Pancreas (tissue), 10 donors: Measurements from ENCODE around the gene TMBIM6. TPM values are rescaled to one million over a fixed set of nuclear protein-coding genes. Genes with fewer than 3 reads are reported as not detected.
A peak's percentile ranks its signal among the peaks of the same experiment; 100 is the strongest.

Experiments
- ATAC-seq, 4 donors: fragments of 200-7000 bp; cut with Tn5 transposase; one replicate each; pipeline versions ENCODE4 v1.8.0 to v1.9.1; 2020; ENCODE audit warnings: mild to moderate bottlenecking in 4 of 4, moderate library complexity in 4 of 4
- DNase-seq, 6 donors: peaks; one replicate each; pipeline ENCODE4 v3.0.0-alpha.2; 2020
- FAIRE-seq: peaks from 2 replicates; lab custom pipeline; 2012; peaks lifted over from hg19 to GRCh38; lab: Jason Lieb, UNC
- H3K27ac ChIP-seq, 4 donors: fragments of 200-600 bp; sonication (generic); 1 replicate in 3 of 4; 2 replicates in 1 of 4; pipeline versions ENCODE4 v1.5.0 to v1.8.0; 2020
- H3K27me3 ChIP-seq, 4 donors: fragments of 200-600 bp; one replicate each; pipeline ENCODE4 v1.8.0; 2021
- H3K36me3 ChIP-seq, 3 donors: fragments of 200-600 bp; sonication (generic) in 1 of 3; one replicate each; pipeline versions ENCODE4 v1.5.0 to v1.8.0; 2020 to 2021
- H3K4me1 ChIP-seq, 3 donors: fragments of 200-600 bp; one replicate each; pipeline ENCODE4 v1.8.0; 2021
- H3K4me3 ChIP-seq, 4 donors: fragments of 200-600 bp; sonication (generic) in 2 of 4; one replicate each; pipeline versions ENCODE4 v1.5.0 to v1.8.0; 2020 to 2021
- H3K9me3 ChIP-seq, 4 donors: fragments of 200-600 bp; one replicate each; pipeline ENCODE4 v1.8.0; 2021
- WGBS, 2 donors: extraction: QIAGEN DNeasy Blood & Tissue Kit; methylation state at CpG; one replicate each; pipeline ENCODE4 v1.1.7; 2013; 5-methylcytosine and 5-hydroxymethylcytosine counted together
- intact Hi-C, 3 donors: fragments of 100-400 bp; cut with DNase I; formaldehyde crosslinking; loops; one replicate each; pipeline versions ENCODE4 v1.11.1 to v1.14.2; 2022
- polyA plus RNA-seq, 2 donors: library from polyadenylated mRNA; stranded (reverse); fragments of 200-250 nt; gene quantifications; one replicate each; pipeline ENCODE4 v1.2.3, GENCODE V29; 2013
- total RNA-seq, 6 donors: library from RNA; stranded (reverse); fragmentation: NEBNext Ultra II Directional in 4 of 6; extraction: Animal tissue kit (Norgen Biotek cat#: 25700) in 4 of 6; gene quantifications; one replicate each; pipeline versions ENCODE4 v1.2.1 to v1.2.4, GENCODE V29; 2021 to 2023
- TF ChIP-seq, protein P1 (sequence below), 4 donors: fragments of 200-600 bp; sonication (generic) in 3 of 4; IDR thresholded peaks; one replicate each; pipeline versions ENCODE4 v1.5.0 to v1.8.0; 2021; ENCODE audit warnings: antibody characterized with exemption in 4 of 4
- donor health status: healthy with polysubstance abuse.
- donor health status: DM: no; HTN: no; CAD: no; lungs with moderate emphysema.
- donor health status: DM: no; HTN: no; CAD: no.
- donor health status: control.
- donor health status: control.
- donor health status: Bipolar disorder and iron deficiency.
- donor health status: DM: yes; HTN: yes; CAD: no.
- donor health status: DM: no; HTN: no; CAD: no.
- donor health status: DM: no; HTN: no; CAD: no.
- donor health status: DM: yes; HTN: yes; CAD: no.

TMBIM6 gene
- total and polyA plus RNA-seq, 8 donors: 71.1 to 367 (median 256) TPM

DNA sequence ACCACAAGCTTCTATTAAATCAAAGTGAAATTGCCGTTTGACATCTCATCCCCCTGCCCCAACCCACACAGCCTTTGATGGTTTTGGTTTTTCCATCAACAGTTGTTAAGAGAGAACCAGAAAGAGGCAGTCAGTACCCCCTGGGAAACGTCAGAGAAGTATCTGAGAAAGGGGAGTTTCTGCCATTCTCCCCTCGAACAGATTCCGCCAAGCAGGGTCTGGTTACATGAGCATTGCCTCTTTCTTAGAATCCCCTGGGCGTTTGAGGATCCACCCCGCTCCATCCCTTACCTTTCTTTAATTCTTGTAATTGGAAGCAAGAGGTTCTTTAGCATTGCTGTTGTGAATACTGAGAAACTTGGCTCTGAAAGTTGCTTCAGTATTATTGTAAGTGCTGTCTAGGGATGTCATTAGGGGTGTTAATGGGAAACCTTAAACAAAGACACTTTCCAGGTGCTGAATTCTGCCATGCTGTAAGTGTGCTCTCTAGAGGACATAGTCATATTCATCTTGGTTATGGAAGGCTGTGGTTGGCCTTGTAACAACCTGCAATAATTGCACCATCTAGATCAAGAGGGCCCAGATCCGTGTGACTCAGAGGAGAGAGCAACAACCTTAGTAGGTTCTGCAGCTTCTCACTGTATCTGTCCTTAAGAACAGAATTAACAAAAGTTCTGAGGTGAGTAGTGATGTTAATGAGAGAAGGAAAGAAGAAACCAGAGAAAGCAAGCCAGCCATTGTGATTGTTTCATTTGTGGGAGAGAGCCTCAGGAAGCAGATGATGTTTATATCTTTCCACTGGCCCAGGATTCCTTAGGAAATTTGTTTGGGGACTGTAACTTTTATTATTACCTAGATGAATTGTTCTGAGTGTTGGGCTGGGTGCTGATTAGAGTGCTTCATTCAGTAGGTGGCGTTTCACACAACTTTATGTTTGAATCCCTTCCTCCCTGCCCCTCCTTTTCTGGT is 9.0 kb downstream of the TMBIM6 start:
- Histone ChIP-seq H3K27ac (no peak overlapping the region), H3K9me3 (no peaks in the 10 kb centered on the region), H3K4me1 (peaks cover 4 to 35% (median 33%) of the 10 kb centered on the region in 3 donors), H3K36me3 (peaks cover 0 to 22% (median 19%) of the 10 kb centered on the region in 3 donors), H3K27me3 (no peaks in the 10 kb centered on the region), H3K4me3 (no peak overlapping the region)
- DNase-seq (peak in 1 of 6 donors; percentile 24), FAIRE-seq (no peak), ATAC-seq (peak; percentile 22 to 50 (median 38))
- intact Hi-C loops: no loop called here
- TF ChIP-seq, protein P1, sequence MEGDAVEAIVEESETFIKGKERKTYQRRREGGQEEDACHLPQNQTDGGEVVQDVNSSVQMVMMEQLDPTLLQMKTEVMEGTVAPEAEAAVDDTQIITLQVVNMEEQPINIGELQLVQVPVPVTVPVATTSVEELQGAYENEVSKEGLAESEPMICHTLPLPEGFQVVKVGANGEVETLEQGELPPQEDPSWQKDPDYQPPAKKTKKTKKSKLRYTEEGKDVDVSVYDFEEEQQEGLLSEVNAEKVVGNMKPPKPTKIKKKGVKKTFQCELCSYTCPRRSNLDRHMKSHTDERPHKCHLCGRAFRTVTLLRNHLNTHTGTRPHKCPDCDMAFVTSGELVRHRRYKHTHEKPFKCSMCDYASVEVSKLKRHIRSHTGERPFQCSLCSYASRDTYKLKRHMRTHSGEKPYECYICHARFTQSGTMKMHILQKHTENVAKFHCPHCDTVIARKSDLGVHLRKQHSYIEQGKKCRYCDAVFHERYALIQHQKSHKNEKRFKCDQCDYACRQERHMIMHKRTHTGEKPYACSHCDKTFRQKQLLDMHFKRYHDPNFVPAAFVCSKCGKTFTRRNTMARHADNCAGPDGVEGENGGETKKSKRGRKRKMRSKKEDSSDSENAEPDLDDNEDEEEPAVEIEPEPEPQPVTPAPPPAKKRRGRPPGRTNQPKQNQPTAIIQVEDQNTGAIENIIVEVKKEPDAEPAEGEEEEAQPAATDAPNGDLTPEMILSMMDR (IDR thresholded peaks at IDR 0.05): no peak
- WGBS, 2 donors: 67 to 73% methylated on average over 8 of the region's 8 CpGs

DNA sequence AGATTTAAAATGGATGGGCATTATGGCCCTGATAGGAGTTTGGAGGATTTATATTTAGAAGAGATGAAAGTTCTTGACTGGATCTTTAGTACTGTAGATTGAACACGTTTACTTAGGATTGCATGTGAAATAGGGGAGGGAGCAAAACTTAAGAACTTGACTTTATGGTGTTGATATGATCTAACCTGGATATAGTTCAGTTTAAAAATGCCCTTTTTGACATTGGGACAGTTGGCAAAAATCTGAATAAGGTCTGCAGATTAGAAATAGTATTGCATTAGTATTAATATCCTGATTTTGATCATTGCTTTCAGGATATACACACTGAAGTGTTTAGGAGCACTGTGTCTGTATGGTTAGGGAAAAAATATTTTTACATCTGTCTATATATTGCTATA is 9.6 kb downstream of the TMBIM6 start:
- intact Hi-C loops: no loop called here
- ATAC-seq (no peak), FAIRE-seq (no peak), DNase-seq (no peak)
- Histone ChIP-seq H3K4me1 (peaks cover 0 to 35% (median 33%) of the 10 kb centered on the region in 3 donors), H3K4me3 (no peak overlapping the region), H3K27me3 (no peaks in the 10 kb centered on the region), H3K36me3 (peaks cover 0 to 29% (median 25%) of the 10 kb centered on the region in 3 donors), H3K27ac (no peak overlapping the region), H3K9me3 (no peaks in the 10 kb centered on the region)
- WGBS, 2 donors: 20 to 23% methylated on average over 1 of the region's 1 CpG
- TF ChIP-seq, protein P1 (IDR thresholded peaks at IDR 0.05): no peak

DNA sequence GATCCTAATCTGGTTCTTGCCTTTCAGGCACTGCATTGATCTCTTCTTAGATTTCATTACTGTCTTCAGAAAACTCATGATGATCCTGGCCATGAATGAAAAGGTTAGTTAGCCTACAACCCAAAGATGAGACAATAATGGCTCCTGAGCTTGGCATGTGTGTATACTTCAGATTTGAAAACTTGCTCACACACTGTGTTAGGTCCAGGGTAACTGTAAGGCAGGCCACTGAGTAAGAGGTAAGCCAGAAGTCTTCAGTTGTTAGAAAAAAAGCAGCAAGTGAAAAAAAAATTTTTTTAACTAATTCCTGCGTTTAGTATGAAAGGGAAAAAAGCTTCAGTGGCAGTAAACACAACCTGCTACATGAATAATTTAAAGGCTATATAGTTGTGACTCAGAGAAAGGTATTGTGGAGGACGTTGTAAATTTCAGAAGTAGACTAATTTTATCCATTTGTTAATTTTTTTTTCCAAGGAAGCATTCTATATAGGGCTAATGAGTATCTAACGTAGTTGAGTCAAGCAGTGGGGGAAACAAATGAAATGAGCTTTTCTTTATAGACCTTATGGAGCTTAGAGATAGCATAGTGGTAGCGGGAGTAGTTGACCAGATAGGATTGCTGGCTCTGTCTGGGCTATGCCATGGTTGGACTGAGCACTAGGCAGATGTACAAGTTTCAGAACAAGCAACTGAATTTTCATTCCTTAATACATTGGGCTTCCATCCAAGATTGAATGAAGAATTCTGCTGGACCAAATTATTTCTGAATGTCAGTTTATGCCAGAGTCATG is 20.5 kb downstream of the TMBIM6 start:
- WGBS, 2 donors: 84 to 90% methylated on average over 4 of the region's 4 CpGs
- Histone ChIP-seq H3K27ac (no peak overlapping the region), H3K9me3 (no peaks in the 10 kb centered on the region), H3K4me3 (no peak overlapping the region), H3K4me1 (no peaks in the 10 kb centered on the region), H3K27me3 (no peaks in the 10 kb centered on the region), H3K36me3 (peaks cover 5 to 72% (median 60%) of the 10 kb centered on the region in 3 donors)
- DNase-seq: no peak
- intact Hi-C loops: no loop called here
- TF ChIP-seq, protein P1 (IDR thresholded peaks at IDR 0.05): no peak
- ATAC-seq: no peak
- FAIRE-seq: no peak

DNA sequence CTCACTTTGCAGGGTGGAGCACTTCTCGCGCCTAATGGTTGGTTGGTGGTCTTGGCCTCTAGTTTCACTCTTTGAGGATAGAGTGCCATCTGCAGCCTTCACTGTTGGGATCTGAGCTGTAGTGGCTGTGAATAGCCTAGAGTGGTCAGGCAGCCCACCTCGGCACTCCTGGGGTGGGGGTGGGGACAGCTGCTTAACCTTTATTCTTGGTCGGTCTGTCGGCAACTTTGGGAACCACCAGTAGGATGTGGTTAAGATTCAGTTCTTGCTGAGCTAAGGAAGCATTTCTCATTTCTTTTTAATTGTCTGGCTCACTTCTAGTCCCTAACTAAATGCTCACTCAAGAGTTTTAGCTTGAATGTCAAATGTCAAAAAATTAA is 21.1 kb downstream of the TMBIM6 start:
- Histone ChIP-seq H3K4me3 (no peak overlapping the region), H3K9me3 (no peaks in the 10 kb centered on the region), H3K27ac (no peak overlapping the region), H3K27me3 (no peaks in the 10 kb centered on the region), H3K36me3 (peaks cover 5 to 66% (median 55%) of the 10 kb centered on the region in 3 donors), H3K4me1 (no peaks in the 10 kb centered on the region)
- 84 to 89% methylated on average over 5 of the region's 5 CpGs for WGBS, 2 donors
- TF ChIP-seq, protein P1 (IDR thresholded peaks at IDR 0.05): no peak
- ATAC-seq (no peak), FAIRE-seq (no peak), DNase-seq (no peak)
- intact Hi-C loops: no loop called here
